Measurements from ENCODE around the gene ELMO1.

Gene ELMO1

GRCh38 chr7:37341033-37341630, 107.5 kb downstream of the ELMO1 start:
- DNase-seq, result no peak

DNA sequence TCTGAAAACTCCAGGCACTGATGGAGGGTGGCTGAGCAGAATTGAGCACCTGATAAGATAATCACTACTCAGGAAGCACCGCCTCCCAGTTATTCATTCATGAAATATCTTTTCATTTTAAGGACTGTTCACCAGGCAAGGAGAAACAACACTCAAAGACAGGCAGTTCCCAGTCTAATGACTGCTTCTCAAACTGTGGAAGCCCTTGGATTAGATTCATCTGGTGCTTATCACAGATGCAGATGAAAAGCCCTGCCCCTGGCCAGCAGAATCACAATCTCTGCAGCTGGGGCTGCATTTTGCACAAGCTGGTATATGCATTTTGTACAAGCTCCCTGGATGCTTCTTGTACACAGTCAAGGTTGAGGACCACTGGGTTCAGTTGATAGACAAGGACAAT, 109.7 kb downstream of the ELMO1 start:
- no peak for DNase-seq

DNA sequence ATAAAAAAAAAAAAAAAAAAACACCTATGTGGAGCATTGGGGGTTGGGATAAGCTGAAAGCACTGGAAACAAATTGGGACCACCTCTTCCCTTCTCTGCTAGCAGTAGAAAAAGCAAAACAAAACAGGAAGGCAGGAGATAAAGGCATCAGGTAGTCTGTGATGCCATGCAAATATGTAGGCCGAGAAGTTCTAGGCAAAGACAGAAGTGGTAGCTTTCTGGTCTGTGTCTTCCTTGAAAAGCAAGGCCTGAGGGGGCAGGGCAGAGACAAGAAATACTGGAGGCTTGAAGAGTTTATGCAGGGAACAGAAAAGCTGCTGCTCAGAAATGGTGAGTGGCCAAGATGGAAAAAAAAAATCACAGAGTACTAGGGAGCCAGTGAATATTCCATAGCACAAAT, 111.1 kb downstream of the ELMO1 start:
- no peak for DNase-seq

- no peak for DNase-seq
Observed at GRCh38 chr7:37336259-37336658, 112.4 kb downstream of the ELMO1 start.

GRCh38 chr7:37333075-37333474, 115.6 kb downstream of the ELMO1 start:
- DNase-seq, result no peak

DNA sequence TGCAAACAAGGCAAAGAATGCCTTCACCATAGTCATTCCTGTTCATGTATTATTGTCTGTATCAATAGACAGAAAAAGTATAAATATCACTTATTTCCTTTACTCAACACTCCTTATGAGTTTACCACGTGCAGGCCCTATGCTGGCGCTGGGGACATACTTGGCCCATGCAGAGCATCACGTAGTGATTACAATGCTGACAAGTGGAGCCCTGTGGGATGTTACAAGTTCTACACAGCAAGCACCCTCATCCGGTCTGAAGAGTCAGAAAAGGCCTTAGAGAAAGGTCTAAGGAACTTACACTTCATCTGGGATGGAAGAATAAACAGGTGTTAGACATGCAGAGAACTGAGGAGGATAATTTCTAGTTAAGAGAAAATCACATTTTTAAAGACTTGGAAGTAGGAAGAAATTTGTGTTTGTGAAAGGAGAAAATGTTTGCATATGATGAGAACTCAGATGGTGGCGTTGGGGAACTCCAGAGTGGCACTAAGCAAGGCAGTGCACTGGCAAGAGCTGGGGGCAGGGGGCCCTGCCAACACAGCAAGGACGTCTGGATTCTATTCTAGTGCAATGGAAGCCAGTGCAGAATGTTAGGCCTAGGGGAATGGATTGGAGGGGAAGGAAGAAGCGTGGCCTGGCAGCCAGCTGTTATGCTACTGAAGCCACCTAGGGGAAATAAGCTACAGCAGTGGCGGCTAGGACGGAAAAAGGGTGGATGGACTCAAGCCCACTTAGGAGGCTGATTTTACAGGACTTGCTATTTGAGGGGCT, 116.2 kb downstream of the ELMO1 start:
- no peak for DNase-seq

- no peak for DNase-seq
Observed at GRCh38 chr7:37330775-37331174, 117.9 kb downstream of the ELMO1 start.

DNA sequence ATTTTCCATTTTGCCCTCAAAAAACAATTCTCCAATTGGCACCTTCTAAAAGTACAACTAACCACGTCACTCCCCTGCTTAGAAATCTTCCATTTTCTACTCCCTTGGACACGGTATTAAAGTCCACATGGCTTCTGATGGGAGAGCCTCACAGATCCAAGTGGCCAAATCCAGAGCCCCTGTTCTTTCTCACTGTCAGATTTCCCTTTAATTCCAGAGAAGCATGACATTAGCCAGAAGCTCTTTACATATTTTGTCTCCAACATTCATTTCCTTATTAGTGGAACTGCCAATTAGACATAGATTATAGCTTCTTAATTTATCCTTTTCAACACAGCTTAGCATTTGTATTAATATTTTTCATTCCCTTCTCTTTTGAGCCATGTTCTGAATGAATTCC, 118.7 kb downstream of the ELMO1 start:
- DNase-seq, result no peak

GRCh38 chr7:37327288-37327687, 121.4 kb downstream of the ELMO1 start:
- no peak for DNase-seq

GRCh38 chr7:37323966-37324365, 124.7 kb downstream of the ELMO1 start:
- no peak for DNase-seq

- DNase-seq, result no peak
Observed at GRCh38 chr7:37322831-37323230, 125.8 kb downstream of the ELMO1 start.

- DNase-seq, result no peak
Observed at GRCh38 chr7:37320848-37321468, 127.7 kb downstream of the ELMO1 start.

GRCh38 chr7:37320140-37320847, 128.4 kb downstream of the ELMO1 start:
- DNase-seq, result no peak

DNA sequence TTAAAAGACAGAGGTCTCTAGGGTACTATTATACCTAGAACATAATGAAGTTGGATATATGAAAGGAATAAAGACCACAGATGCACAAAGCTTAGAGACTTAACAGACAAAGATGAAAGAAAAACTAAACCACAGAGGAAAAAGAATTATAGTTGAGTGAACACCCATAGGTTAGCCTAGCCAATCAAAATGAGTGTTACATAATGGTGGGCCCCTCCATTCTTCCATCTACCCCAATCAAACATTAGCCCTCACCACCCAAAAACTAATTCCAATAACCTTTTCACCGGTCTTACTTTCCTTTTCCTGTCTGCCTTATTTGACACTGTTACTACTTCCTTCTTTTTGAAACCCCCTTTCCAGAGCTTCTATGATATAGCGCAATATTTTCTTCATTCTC, 130.1 kb downstream of the ELMO1 start:
- no peak for DNase-seq

DNA sequence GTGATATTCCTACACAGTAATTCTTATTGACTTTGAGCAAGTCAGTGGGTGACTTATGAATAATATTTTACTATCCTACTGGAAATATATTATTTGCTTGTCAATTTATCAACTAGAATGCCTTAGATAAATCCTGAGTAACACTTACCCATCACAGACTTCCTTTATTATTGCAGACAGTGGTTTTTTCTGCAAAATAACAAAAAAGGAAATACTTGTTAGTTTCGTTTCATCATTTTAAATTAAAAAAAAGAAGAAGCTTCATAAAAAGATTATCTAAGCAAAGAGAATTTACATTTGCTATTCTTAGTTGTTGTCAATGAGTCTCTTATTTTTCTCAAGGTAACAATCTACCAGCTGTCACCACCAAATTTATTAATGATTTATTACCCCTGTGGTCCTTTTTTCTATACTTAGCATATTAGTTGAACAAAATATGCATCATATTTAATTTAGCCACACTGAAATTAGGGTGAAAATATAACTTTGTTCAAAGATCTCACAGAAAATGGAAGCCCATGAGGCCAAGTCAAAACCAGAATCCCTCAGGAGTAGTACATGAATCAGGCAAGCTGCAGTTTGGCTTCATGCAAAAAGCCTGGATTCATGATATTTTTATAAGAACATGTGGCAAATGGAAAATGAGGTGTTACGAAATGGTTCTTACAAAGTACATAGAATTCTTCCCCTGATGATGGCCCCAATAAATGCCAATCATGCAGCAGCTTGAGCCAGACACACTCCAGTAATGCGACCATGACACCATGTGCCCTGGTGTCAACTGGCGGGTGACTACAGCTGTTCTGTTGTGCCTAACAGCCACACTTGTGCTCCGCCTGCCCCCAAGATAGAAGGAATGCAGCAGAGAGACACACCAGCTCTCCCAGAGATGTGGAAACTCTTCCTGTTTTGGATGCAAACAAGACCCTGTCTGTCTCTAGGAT, 132.6 kb downstream of the ELMO1 start:
- no peak for DNase-seq

DNA sequence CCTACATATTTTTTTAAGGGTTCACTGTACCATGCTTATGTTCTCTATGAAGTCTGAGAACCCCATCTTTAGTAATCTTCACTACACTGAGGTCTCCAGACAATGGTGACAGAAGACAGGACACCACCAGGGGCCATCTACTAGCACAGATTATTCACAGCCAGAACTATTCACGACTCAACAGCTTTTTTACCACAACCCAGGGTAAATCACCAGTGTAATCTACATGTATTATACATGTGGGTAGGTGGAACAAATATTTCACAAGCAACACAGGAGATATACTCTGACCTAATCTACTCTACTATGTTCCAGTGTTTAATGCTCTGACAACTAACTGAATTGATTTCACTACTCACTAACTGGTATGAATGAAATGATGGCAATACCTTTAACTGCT, 136.1 kb downstream of the ELMO1 start:
- no peak for DNase-seq

DNA sequence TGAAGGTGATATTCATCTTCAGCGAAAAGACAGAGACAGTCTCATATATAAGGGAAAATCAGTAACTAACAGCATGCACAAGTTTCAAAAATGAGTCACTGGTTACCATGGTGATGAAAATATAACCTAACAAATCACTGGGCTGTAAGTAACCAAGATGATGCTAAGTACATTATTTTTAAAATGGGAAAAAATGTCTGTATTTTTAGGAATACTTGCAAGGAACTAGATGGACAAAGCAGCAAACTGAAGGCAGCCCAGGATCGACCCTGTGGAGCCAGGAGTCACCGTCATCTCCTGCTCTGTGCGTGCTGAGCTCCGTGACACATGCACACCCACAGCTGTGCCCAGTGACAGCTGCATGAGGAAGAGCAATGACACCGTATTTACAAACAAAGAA, 137.3 kb downstream of the ELMO1 start:
- DNase-seq, result no peak

DNA sequence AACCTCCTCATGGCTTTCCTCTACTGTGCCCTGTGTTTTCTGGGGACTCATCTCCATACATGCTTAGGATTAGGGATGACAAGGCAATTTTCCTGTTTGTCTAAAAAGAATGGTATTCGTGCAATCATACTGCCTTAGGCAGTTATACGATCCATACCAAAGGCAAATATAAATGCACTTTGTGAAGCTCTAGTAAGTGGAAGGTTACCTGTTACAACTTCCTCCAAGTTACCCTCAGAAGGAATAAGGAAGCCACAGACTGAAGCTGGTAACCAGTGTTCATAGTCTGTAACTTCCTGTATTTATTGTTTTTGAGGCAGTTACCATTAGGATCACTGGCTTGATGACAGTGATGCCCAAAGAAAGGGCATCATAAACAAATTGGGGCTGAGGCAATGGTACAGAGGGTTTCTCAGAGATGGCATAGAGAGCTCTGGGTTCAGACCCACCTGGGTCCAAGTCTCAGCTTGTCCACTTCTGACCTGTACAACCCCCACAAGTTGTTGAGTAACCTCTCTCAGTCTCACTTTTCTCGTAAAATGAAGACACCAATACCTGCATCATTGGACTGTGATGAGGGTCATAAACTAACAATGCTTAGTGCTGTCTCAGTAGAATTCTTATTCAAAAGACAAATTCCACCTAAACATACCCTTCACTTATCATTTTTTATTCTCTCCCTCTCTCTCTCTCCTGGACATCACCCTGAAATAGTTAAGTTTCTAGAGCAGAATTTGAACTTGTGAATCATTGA, 138.2 kb downstream of the ELMO1 start:
- no peak for DNase-seq

GRCh38 chr7:37309493-37309892, 139.2 kb downstream of the ELMO1 start:
- DNase-seq, result no peak

DNA sequence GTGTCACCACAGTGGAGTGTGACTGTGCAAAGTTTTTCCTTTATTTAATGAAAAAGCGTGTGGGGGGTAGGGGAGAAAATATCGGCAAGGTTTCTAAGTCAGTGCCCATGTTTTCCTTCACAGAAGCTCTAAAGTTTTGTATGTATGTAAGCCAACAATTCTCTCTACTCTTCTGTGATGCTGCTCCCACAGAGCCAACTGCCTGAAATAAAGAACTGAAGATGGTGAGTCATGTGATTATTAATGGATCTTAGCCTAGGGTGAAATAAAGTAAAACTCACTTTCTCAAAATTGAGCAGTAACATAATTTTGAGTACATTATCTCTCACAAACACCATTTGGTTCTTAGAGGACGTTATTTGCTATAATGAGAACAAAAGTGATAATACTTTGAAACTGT, 143.7 kb downstream of the ELMO1 start:
- DNase-seq, result no peak

GRCh38 chr7:37297546-37297945, 151.1 kb downstream of the ELMO1 start:
- DNase-seq, result no peak

- no peak for DNase-seq
Observed at GRCh38 chr7:37295401-37295800, 153.3 kb downstream of the ELMO1 start.

Measured in NCI-H1105 (cell line).